Trophoblast cell (in vitro differentiated cells and primary cell): ENCODE results near the gene MAVS.

Source experiments
- DNase-seq, 2 donors: peaks; one replicate each; pipeline ENCODE4 v3.0.0-alpha.2; 2016
- H2AFZ ChIP-seq: 2 replicates; pipeline ENCODE4 v1.6.1; 2013; ENCODE audit warnings: low read length, moderate library complexity, mild to moderate bottlenecking; ENCODE audit not compliant: insufficient read depth, poor library complexity
- H2AK5ac ChIP-seq: 2 replicates; pipeline ENCODE4 v1.6.1; 2013; ENCODE audit warnings: mild to moderate bottlenecking, low read length
- H2BK120ac ChIP-seq: 2 replicates; pipeline ENCODE4 v1.6.1; 2013; ENCODE audit warnings: low read length, mild to moderate bottlenecking, moderate library complexity; ENCODE audit not compliant: insufficient read depth, poor library complexity
- H2BK12ac ChIP-seq: 2 replicates; pipeline ENCODE4 v1.6.1; 2013; ENCODE audit warnings: mild to moderate bottlenecking, low read length, moderate library complexity
- H2BK5ac ChIP-seq: 2 replicates; pipeline ENCODE4 v1.6.1; 2013; ENCODE audit warnings: low read length, low read depth, moderate library complexity, mild to moderate bottlenecking; ENCODE audit not compliant: poor library complexity
- H3K14ac ChIP-seq: 2 replicates; pipeline ENCODE4 v1.6.1; 2013; ENCODE audit warnings: mild to moderate bottlenecking, low read length
- H3K18ac ChIP-seq: 2 replicates; pipeline ENCODE4 v1.6.1; 2013; ENCODE audit warnings: mild to moderate bottlenecking, low read length
- H3K23ac ChIP-seq: 2 replicates; pipeline ENCODE4 v1.6.1; 2013; ENCODE audit warnings: low read length
- H3K27ac ChIP-seq: 2 replicates; pipeline ENCODE4 v1.5.1; 2013; ENCODE audit warnings: low read depth, mild to moderate bottlenecking, inconsistent platforms, low read length, moderate library complexity
- H3K27me3 ChIP-seq: 2 replicates; pipeline ENCODE4 v1.6.1; 2013; ENCODE audit warnings: inconsistent platforms, mild to moderate bottlenecking, low read length, moderate library complexity; ENCODE audit not compliant: insufficient read depth
- H3K36me3 ChIP-seq, 2 experiments: 1 replicate in 1 of 2; 2 replicates in 1 of 2; pipeline ENCODE4 v1.6.1; 2013; ENCODE audit warnings: low read length in 2 of 2, mild to moderate bottlenecking in 2 of 2, moderate library complexity in 1 of 2; ENCODE audit not compliant: insufficient read depth in 2 of 2, control insufficient read depth in 1 of 2
- H3K4ac ChIP-seq: 2 replicates; pipeline ENCODE4 v1.6.1; 2013; ENCODE audit warnings: low read depth, mild to moderate bottlenecking, low read length, moderate library complexity
- H3K4me1 ChIP-seq, 2 experiments: 1 replicate in 1 of 2; 2 replicates in 1 of 2; pipeline ENCODE4 v1.6.1; 2013; ENCODE audit warnings: low read length in 2 of 2, mild to moderate bottlenecking in 2 of 2, moderate library complexity in 1 of 2; ENCODE audit not compliant: insufficient read depth in 2 of 2, control insufficient read depth in 1 of 2
- H3K4me2 ChIP-seq: 2 replicates; pipeline ENCODE4 v1.6.1; 2013; ENCODE audit warnings: inconsistent platforms, mild to moderate bottlenecking, low read length, moderate library complexity
- H3K4me3 ChIP-seq: 2 replicates; pipeline ENCODE4 v1.5.1; 2013; ENCODE audit warnings: mild to moderate bottlenecking, low read depth, low read length, inconsistent platforms
- H3K79me1 ChIP-seq: one replicate; pipeline ENCODE4 v1.6.1; 2013; ENCODE audit warnings: low read length
- H3K79me2 ChIP-seq: 2 replicates; pipeline ENCODE4 v1.6.1; 2013; ENCODE audit warnings: low read length, mild to moderate bottlenecking; ENCODE audit not compliant: control insufficient read depth, insufficient read depth, poor library complexity
- H3K9ac ChIP-seq: 2 replicates; pipeline ENCODE4 v1.6.1; 2013; ENCODE audit warnings: mild to moderate bottlenecking, low read length
- H3K9me3 ChIP-seq: 2 replicates; pipeline ENCODE4 v1.6.1; 2013; ENCODE audit warnings: low read depth, mild to moderate bottlenecking, control low read depth, inconsistent platforms, low read length; ENCODE audit not compliant: insufficient read depth
- H4K12ac ChIP-seq: 2 replicates; pipeline ENCODE4 v1.6.1; 2013; ENCODE audit warnings: low read depth, mild to moderate bottlenecking, low read length, moderate library complexity
- H4K8ac ChIP-seq: 2 replicates; pipeline ENCODE4 v1.6.1; 2013; ENCODE audit warnings: low read depth, mild to moderate bottlenecking, low read length, moderate library complexity
- H4K91ac ChIP-seq: one replicate; pipeline ENCODE4 v1.6.1; 2013; ENCODE audit warnings: low read depth, mild to moderate bottlenecking, low read length, moderate library complexity
- WGBS: extraction: QIAGEN DNeasy Blood & Tissue Kit; methylation state at CpG from one replicate; pipeline ENCODE4 v1.1.7; 2013; ENCODE audit warnings: missing lambda C conversion rate; ENCODE audit not compliant: insufficient read length, insufficient coverage; ENCODE audit errors: extremely low coverage; 5-methylcytosine and 5-hydroxymethylcytosine counted together

MAVS gene

GRCh38 chr20:3889489-3890397, 43.1 kb downstream of the MAVS start:
- H2AK5ac ChIP-seq: peak overlapping the region; percentile 89
- DNase-seq: peak in 1 of 2 donors; percentile 10

GRCh38 chr20:3890398-3890751, 43.7 kb downstream of the MAVS start:
- Histone ChIP-seq H3K4me3 (peak overlapping the region; percentile 99), H2BK5ac (no peak overlapping the region), H3K4me2 (peak overlapping the region; percentile 70), H3K27ac (no peak overlapping the region), H3K79me2 (peaks cover 37% of the 10 kb centered on the region), H4K8ac (no peak overlapping the region), H3K36me3 (peaks cover 2 to 4% of the 10 kb centered on the region in 2 experiments), H3K79me1 (peaks cover 12% of the 10 kb centered on the region), H3K18ac (no peak overlapping the region), H3K14ac (peak overlapping the region; percentile 46), H3K27me3 (no peaks in the 10 kb centered on the region), H2BK120ac (no peak overlapping the region), H2BK12ac (no peak overlapping the region), H3K9me3 (no peaks in the 10 kb centered on the region), H4K91ac (peak overlapping the region; percentile 26), H3K4me1 (peaks cover 12 to 16% of the 10 kb centered on the region in 2 experiments), H3K23ac (no peak overlapping the region), H3K4ac (peak overlapping the region; percentile 98), H2AK5ac (no peak overlapping the region), H4K12ac (no peak overlapping the region), H2AFZ (no peak overlapping the region), H3K9ac (peak overlapping the region; percentile 91)
- WGBS: no CpG with 5 or more reads among the region's 3 CpGs
- DNase-seq: peak in 1 of 2 donors; percentile 36

More at GRCh38 chr20:3889489-3890397, 43.1 kb downstream of the MAVS start:
- Histone ChIP-seq H3K27ac (peak overlapping the region; percentile 87), H3K36me3 (peaks cover 2% of the 10 kb centered on the region in 2 experiments), H4K91ac (peak overlapping the region; percentile 98), H3K4me2 (peak overlapping the region; percentile 70), H3K23ac (no peak overlapping the region), H2BK12ac (no peak overlapping the region), H3K4ac (peak overlapping the region; percentile 98), H3K9me3 (no peaks in the 10 kb centered on the region), H3K4me1 (peaks cover 12 to 16% of the 10 kb centered on the region in 2 experiments), H3K79me1 (peaks cover 12% of the 10 kb centered on the region), H3K14ac (peak overlapping the region; percentile 95), H4K8ac (peak overlapping the region; percentile 94), H3K27me3 (no peaks in the 10 kb centered on the region), H2AFZ (peak overlapping the region; percentile 62), H2BK5ac (peak overlapping the region; percentile 94), H3K79me2 (peaks cover 33% of the 10 kb centered on the region), H4K12ac (peak overlapping the region; percentile 97), H3K18ac (peak overlapping the region; percentile 91), H2BK120ac (peak overlapping the region; percentile 94), H3K9ac (peak overlapping the region; percentile 97), H3K4me3 (peak overlapping the region; percentile 99)
- WGBS: no CpG with 5 or more reads among the region's 68 CpGs

- peaks cover 37% of the 10 kb centered on the region for H3K79me2 ChIP-seq
- no peak overlapping the region for H4K8ac ChIP-seq
- no peak overlapping the region for H2BK12ac ChIP-seq
- no peak overlapping the region for H3K27ac ChIP-seq
- no peak overlapping the region for H3K14ac ChIP-seq
- no peak overlapping the region for H3K9ac ChIP-seq
- peaks cover 2 to 4% of the 10 kb centered on the region in 2 experiments for H3K36me3 ChIP-seq
- no peak overlapping the region for H3K18ac ChIP-seq
- H2BK120ac ChIP-seq: no peak overlapping the region
- peaks cover 12% of the 10 kb centered on the region for H3K79me1 ChIP-seq
- H4K91ac ChIP-seq: no peak overlapping the region
- H3K23ac ChIP-seq: no peak overlapping the region
- H3K27me3 ChIP-seq: no peaks in the 10 kb centered on the region
- H3K4me1 ChIP-seq: peaks cover 12 to 16% of the 10 kb centered on the region in 2 experiments
- H2AFZ ChIP-seq: no peak overlapping the region
- H2AK5ac ChIP-seq: no peak overlapping the region
- peak overlapping the region; percentile 70 for H3K4me2 ChIP-seq
- no CpG with 5 or more reads among the region's 16 CpGs for WGBS
- H3K9me3 ChIP-seq: no peaks in the 10 kb centered on the region
- H4K12ac ChIP-seq: no peak overlapping the region
- peak overlapping the region; percentile 98 for H3K4ac ChIP-seq
- no peak overlapping the region for H2BK5ac ChIP-seq
- H3K4me3 ChIP-seq: no peak overlapping the region
- peak in 1 of 2 donors; percentile 31 for DNase-seq
Measured at GRCh38 chr20:3890999-3891929, 44.6 kb downstream of the MAVS start.

- H3K18ac ChIP-seq: no peak overlapping the region
- peaks cover 4 to 6% of the 10 kb centered on the region in 2 experiments for H3K36me3 ChIP-seq
- H3K27me3 ChIP-seq: no peaks in the 10 kb centered on the region
- no peak overlapping the region for H2BK5ac ChIP-seq
- H4K91ac ChIP-seq: no peak overlapping the region
- no peak overlapping the region for H3K4me2 ChIP-seq
- WGBS: no CpG with 5 or more reads among the region's 5 CpGs
- no peak overlapping the region for H3K9ac ChIP-seq
- DNase-seq: no peak
- H3K4me1 ChIP-seq: peaks cover 5 to 10% of the 10 kb centered on the region in 2 experiments
- no peak overlapping the region for H3K14ac ChIP-seq
- H3K4me3 ChIP-seq: no peak overlapping the region
- H2AFZ ChIP-seq: no peak overlapping the region
- peaks cover under 1% of the 10 kb centered on the region for H3K79me1 ChIP-seq
- H3K4ac ChIP-seq: peak overlapping the region; percentile 99
- no peaks in the 10 kb centered on the region for H3K9me3 ChIP-seq
- no peak overlapping the region for H2BK120ac ChIP-seq
- no peak overlapping the region for H2BK12ac ChIP-seq
- H4K8ac ChIP-seq: no peak overlapping the region
- H2AK5ac ChIP-seq: no peak overlapping the region
- H3K27ac ChIP-seq: no peak overlapping the region
- peaks cover 42% of the 10 kb centered on the region for H3K79me2 ChIP-seq
- no peak overlapping the region for H3K23ac ChIP-seq
- no peak overlapping the region for H4K12ac ChIP-seq
Measured at GRCh38 chr20:3894796-3895195, 48.2 kb downstream of the MAVS start.
